Forelimb muscle (tissue), 1 donor: ENCODE data around the gene XIRP1. TPM values are rescaled to one million over a fixed set of nuclear protein-coding genes. Genes with fewer than 3 reads are reported as not detected.
"Not testable (repeated sequence)": the region's sequence is repeated elsewhere in the genome, so short reads cannot be mapped to it uniquely, and the experiment has no call there.

Experiments used
- DNase-seq: peaks from one replicate; pipeline ENCODE4 v3.0.0-alpha.2; 2013; ENCODE audit warnings: low read depth
- polyA plus RNA-seq: library from polyadenylated mRNA; unstranded; fragments of 120-200 nt; gene quantifications from one replicate; pipeline ENCODE4 v1.2.1, GENCODE V29; 2013; ENCODE audit not compliant: insufficient read length

XIRP1 gene
- polyA plus RNA-seq, 1 donor: 265 TPM

DNA sequence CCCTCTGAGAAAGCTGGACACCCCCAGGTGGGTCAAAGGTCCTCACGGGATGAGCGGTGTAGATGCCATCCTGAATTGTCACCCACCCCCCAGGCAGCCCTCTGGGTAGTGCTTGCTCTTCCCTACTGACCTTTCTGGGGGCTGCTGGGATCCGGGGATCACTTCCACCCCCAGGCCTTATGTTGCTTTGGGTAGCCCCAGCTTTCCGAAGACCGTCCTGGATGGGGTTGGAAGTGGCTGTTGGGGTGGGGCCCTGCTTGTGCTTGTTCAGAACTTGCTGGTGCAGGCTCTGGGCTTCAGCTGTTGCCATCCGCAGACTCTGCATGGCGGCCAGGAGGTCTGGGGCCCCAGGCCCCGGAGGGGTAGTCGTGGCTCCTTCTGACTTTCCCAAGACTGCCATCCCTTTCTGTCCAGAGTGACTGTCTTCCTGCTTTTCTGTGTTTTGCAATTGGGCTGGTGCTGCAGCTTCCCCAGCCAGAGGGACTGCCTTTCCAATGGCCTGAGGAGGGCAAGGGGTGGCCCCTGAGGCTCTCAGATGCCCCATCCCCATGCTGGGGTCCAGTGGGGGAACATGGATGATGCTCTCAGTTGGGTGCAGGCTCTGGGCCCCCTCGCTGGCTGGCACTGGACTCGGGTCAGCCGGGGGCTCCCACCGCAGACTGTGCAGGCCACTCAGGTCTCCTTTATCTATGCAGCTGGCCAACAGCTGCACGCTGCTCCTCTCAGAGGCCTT, 6.3 kb downstream of the XIRP1 start:
- no peak for DNase-seq

DNA sequence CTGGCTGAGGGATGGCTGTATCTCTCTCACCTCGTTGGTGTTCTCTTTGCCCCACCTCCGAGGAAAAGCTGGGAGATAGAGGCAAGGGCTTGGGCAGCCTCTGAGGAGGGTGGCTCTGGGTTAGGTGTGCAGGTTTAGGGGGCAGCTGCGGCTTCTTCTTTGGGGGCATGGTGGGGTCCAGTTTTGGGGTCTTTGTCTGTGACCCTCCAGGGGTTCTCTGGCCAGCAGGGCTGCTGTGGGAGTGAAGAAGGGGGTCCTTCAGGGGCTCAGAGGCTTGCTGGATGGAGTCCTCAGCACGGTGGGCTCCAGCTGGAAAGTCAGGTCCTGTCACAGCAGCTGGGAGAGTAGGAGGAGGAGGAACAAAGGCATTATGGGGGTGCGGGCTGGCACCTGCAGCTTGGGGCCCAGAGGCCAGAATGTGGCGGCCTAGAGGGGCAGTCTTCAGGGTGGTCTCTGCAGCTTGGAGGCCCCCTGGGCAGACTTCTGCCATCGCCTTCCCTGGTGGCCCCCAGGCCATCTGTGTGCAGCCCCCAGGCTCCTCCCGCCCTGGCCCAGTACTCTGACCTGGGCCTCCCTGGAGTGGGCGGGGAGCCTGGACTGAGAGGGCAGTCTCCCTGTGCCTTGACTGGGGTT, 7.0 kb downstream of the XIRP1 start:
- DNase-seq: no peak

DNA sequence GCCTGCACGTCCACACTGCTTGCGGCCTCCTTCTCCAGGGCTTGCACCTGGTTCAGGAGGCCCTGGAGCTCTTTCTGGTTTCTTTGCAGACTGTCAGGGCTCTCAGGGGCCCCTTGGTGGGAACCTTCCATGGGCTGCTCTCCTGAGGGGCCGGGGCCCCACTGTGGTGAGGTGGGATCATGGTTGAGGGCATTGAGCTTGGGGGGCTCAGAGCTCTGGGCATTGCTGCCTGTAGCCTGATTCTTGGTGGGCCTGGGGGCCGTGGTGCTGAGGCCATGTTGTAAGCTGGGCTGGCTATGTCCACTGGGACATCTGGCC, 7.5 kb downstream of the XIRP1 start:
- no peak for DNase-seq

DNA sequence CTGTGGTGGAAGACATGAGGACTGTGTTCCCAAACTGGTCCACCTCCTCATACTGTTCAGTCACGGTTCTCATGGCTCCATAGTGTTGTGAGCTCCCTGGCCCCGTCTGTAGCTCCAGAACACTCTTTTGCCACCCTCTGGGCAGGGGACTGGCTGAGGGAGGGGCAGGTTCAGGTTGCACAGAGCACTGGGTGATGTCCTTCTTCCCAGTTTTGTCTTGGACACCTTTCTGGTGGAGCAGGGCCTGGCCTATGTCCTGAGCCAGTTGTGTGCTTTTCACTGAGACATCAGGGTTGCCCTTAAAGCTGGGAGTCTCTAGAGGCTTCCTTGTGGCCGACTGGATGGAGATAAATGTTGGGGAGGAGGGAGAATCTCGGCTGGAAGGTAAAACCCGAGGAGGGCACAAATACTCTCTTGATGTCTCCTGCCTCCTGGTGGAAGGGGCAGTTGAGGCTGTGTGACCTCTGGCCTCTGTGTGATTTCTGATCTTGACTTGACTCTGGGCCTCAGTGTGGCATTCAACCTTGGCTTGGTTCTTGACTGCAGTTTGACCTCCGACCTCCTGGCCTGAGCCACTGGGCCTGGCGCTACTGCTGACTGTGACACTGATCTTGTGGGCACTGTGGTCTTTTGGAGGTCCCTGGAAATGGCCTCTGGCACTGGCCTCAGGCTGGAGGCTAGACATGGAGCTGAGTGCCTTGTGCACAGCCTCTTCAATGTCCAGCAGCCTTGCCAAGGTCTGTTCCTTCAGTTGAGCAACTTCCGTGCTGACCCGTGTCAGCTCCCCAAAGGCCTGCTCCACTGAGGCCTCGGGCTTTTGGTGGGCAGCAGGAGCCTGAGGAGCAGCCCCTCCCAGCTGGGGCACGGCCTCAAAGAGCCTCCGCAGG, 8.1 kb downstream of the XIRP1 start:
- no peak for DNase-seq

GRCh38 chr3:39183211-39184080, 8.9 kb downstream of the XIRP1 start:
- no peak for DNase-seq

GRCh38 chr3:39181408-39182335, 10.7 kb downstream of the XIRP1 start:
- DNase-seq: no peak

- DNase-seq: no peak
Measured at GRCh38 chr3:39180546-39181346, 11.6 kb downstream of the XIRP1 start.

GRCh38 chr3:39180183-39180545, 12.2 kb downstream of the XIRP1 start:
- DNase-seq: no peak

- DNase-seq: no peak
Measured at GRCh38 chr3:39178553-39178952, 13.8 kb downstream of the XIRP1 start.

DNA sequence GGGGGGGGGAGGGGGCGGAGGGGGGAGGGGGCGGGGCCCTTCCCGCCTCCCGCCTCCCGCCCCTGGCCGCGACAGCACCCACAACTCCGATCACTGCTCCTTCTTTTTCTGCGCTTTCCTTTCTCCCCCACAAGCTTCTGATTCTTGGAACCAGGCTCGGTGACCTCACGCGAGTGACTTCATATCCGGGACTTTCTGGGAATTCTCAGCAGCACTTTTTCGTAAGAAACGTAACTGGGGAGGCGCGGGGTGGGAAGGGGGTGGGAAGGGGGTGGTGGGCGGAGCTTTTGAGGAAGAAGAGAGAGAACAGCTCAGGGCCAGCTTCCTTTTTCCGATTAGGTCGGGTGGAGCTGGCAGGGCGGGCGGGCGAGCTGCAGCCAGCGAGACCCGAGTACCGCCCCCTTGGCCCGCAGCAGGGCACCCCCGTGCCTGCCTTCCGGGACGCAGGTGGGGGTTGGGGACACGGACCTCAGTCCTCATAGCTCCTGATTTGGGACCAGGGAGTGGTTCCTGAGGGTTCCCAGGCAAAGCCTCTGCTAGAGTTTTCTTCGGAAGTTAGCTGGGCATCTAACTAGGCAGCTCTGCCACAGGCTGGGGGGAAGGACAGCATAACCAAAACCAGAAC, 14.6 kb downstream of the XIRP1 start:
- DNase-seq: peak; percentile 90

- DNase-seq: no peak
Measured at GRCh38 chr3:39176025-39176714, 16.2 kb downstream of the XIRP1 start.

DNA sequence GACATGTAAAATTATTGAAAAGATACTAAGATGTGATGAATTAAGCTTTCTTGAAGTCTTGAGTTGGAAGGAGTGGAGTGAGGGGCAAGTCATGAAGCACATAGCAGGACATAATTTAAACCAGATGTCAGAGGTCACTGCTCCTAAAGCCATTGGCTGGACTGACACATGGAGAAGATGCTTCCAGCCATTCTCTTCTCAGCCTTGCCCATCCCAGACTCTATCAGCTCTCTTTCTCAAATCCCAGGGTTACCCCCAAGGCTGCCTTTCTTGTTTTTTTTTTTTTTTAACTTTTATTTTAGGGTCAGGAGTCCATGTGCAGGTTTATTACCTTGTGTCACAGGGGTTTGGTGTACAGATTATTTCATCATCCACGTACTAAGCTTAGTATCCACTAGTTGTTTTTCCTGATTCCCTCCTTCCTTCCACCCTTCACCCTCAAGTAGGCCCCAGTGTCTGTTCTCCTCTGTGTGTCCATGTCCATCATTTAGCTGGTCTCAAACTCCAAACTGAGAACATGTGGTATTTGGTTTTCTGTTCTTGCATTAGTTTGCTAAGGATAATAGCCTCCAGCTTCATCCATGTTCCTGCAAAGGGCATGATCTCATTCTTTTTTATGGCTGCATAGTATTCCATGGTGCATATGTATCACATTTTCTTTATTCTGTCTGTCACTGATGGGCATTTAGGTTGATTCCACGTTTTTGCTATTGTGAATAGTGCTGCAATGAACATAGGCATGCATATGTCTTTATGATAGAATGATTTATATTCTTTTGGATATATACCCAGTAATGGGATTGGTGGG, 18.9 kb downstream of the XIRP1 start:
- DNase-seq: no peak

GRCh38 chr3:39171860-39172259, 20.5 kb downstream of the XIRP1 start:
- no peak for DNase-seq

- DNase-seq: not testable (repeated sequence)
Measured at GRCh38 chr3:39170877-39171276, 21.5 kb downstream of the XIRP1 start.

- no peak for DNase-seq
Measured at GRCh38 chr3:39170461-39170860, 21.9 kb downstream of the XIRP1 start.

GRCh38 chr3:39169712-39170111, 22.7 kb downstream of the XIRP1 start:
- DNase-seq: no peak

DNA sequence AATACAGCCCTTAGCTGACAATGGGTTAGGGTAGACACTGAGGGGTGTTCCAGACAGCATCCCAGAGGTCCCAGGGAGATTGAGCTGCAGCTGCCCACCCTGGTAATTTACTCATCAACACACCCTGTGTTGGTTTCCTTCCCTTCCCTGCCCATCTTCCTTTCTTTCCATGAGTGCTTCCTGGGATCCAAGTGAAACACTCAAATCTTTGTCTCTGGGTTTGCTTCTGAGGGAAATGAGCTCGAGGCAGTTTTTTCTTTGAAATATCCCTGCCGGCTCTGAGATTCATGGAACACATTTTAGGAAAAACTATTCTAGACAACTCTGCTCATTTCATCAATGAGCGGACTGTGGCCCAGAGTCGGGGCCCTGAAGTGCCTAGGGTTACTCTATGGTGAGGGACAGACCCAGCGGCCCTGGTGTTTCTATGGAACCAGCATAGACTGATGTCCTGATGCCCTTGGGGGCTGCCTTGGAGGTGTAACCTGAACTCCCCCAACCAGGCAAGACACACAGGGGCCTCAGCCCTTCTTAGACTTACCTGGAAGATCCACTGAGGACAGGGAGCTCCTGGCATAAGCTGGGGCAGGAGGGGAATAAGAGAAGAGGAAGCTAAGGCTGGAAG, 24.1 kb downstream of the XIRP1 start:
- DNase-seq: no peak
